ENCODE results near the gene CCDC6.

GRCh38 chr10:59945991-59946390 is 39.6 kb upstream of the CCDC6 start:
- TF ChIP-seq CTCF (IDR thresholded peaks at IDR 0.05; ENCODE audit: insufficient read depth, low read length, poor library complexity, severe bottlenecking) (no peak), EZH2phosphoT487 (conservative IDR thresholded peaks at IDR 0.05; ENCODE audit: low read length) (no peak)
